Subcutaneous abdominal adipose tissue (tissue), 5 donors: ENCODE measurements around the gene DMD.

ENCODE experiments used
- H3K27ac ChIP-seq: one replicate; pipeline ENCODE4 v1.7.0; 2013; ENCODE audit warnings: low read depth, mild to moderate bottlenecking, inconsistent platforms, low read length, moderate library complexity
- H3K27me3 ChIP-seq, 5 donors: one replicate each; pipeline ENCODE4 v1.7.0; 2013; ENCODE audit warnings: low read length in 5 of 5, inconsistent platforms in 1 of 5; ENCODE audit not compliant: control insufficient read depth in 5 of 5, insufficient read depth in 4 of 5
- H3K36me3 ChIP-seq, 5 donors: one replicate each; pipeline ENCODE4 v1.7.0; 2013; ENCODE audit warnings: low read length in 5 of 5; ENCODE audit not compliant: control insufficient read depth in 5 of 5, insufficient read depth in 5 of 5
- H3K4me1 ChIP-seq, 5 donors: one replicate each; pipeline ENCODE4 v1.7.0; 2013; ENCODE audit warnings: low read length in 5 of 5, mild to moderate bottlenecking in 3 of 5, moderate library complexity in 1 of 5; ENCODE audit not compliant: control insufficient read depth in 5 of 5, insufficient read depth in 5 of 5
- H3K4me3 ChIP-seq, 5 donors: one replicate each; pipeline ENCODE4 v1.7.0; 2013; ENCODE audit warnings: low read length in 5 of 5, low read depth in 1 of 5
- H3K9ac ChIP-seq, 5 donors: one replicate each; pipeline ENCODE4 v1.7.0; 2013; ENCODE audit warnings: low read length in 5 of 5, mild to moderate bottlenecking in 4 of 5, moderate library complexity in 3 of 5
- H3K9me3 ChIP-seq, 5 donors: one replicate each; pipeline ENCODE4 v1.7.0; 2013; ENCODE audit warnings: low read length in 5 of 5; ENCODE audit not compliant: control insufficient read depth in 5 of 5
- donor health status: healthy.
- donor health status: healthy.
- donor health status: healthy.
- donor health status: healthy.
- donor health status: healthy.

DMD gene

DNA sequence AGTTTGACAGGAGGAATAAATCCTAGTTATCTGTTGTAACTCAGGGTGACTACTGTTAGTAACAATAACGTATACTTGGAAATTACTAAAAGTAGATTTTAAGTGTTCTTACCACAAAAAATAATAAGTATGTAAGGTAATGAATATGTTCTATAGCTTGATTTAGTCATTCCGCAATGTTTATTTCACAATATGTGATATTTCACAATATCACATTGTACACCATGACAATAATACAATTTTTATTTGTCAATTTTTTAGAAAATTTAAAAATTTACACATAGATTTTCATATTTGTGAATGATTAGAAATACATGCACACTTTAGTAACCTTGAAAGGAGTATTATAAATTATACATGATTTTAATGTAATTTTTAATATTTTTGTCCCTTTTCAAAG, 1326.8 kb downstream of the DMD start:
- Histone ChIP-seq H3K27me3 (no peaks in the 10 kb centered on the region), H3K9ac (no peak overlapping the region), H3K27ac (no peak overlapping the region), H3K9me3 (no peaks in the 10 kb centered on the region), H3K4me3 (no peak overlapping the region), H3K36me3 (no peaks in the 10 kb centered on the region), H3K4me1 (no peaks in the 10 kb centered on the region)

DNA sequence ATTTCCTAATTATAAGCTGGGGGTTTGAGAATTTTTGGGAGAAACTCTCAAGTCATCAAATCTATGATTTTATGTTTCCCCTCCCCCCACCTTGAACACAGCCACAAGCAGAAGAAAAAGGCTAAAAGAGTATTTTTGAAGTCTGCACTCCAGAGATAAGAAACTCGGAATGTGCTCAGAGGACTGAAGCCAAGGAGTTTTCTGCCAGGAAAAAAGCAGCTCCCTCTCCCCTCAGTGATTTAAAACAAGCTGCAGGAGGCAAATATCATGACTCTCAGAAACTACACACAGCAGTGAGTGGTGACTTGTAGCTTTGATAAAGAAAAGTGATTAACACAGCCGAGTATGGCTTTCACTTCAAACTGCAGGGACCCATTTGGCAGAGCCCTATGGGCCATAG, 1339.3 kb downstream of the DMD start:
- Histone ChIP-seq H3K9me3 (no peaks in the 10 kb centered on the region), H3K27ac (no peak overlapping the region), H3K27me3 (peaks cover 0 to 3% (median 0%) of the 10 kb centered on the region in 5 donors), H3K4me3 (no peak overlapping the region), H3K9ac (no peak overlapping the region), H3K36me3 (no peaks in the 10 kb centered on the region), H3K4me1 (peaks cover 0 to 10% (median 5%) of the 10 kb centered on the region in 5 donors)

DNA sequence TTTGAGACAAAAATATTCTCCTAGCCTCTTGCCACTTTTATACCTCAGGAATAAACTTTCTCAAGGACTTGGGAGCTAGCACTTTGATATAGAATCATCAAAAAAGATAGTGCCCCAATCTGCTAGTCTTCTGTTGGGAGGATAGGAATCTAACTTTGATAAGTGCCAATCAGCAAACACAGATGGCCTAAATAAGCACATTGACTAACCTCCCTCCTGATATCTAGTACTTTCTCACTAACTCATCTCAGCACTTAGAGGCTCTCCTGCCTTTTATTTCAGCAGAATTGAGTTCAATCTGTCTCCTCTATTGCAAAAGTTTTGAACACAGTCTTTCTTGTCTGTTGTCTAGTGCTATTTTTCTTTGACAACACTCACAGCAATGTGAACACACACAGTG, 1341.1 kb downstream of the DMD start:
- no peaks in the 10 kb centered on the region for H3K36me3 ChIP-seq
- H3K27me3 ChIP-seq, result peaks cover 0 to 3% (median 0%) of the 10 kb centered on the region in 5 donors
- H3K9me3 ChIP-seq, result no peaks in the 10 kb centered on the region
- no peak overlapping the region for H3K4me3 ChIP-seq
- no peak overlapping the region for H3K27ac ChIP-seq
- no peak overlapping the region for H3K9ac ChIP-seq
- peaks cover 0 to 10% (median 5%) of the 10 kb centered on the region in 5 donors for H3K4me1 ChIP-seq

DNA sequence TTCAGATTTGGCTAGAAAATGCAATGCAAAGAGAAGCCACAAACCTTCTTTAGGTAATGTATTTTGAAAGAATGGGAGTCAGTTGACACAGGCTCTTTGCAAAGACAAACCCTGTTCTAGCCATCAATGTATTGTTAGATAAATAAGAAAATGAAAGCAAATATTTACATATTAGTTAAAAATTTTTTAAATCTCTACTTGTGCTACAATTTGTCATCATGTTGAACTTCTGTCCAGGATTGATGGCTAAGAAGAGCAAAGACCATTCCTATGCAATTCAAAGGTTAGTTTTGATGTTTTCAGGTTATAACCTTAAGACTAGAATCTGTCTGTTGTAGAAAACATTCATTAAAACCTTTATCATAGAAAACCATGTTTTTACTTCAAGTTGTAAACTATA, 1350.7 kb downstream of the DMD start:
- no peaks in the 10 kb centered on the region for H3K4me1 ChIP-seq
- no peaks in the 10 kb centered on the region for H3K27me3 ChIP-seq
- no peaks in the 10 kb centered on the region for H3K9me3 ChIP-seq
- H3K9ac ChIP-seq, result no peak overlapping the region
- no peaks in the 10 kb centered on the region for H3K36me3 ChIP-seq
- no peak overlapping the region for H3K27ac ChIP-seq
- no peak overlapping the region for H3K4me3 ChIP-seq

DNA sequence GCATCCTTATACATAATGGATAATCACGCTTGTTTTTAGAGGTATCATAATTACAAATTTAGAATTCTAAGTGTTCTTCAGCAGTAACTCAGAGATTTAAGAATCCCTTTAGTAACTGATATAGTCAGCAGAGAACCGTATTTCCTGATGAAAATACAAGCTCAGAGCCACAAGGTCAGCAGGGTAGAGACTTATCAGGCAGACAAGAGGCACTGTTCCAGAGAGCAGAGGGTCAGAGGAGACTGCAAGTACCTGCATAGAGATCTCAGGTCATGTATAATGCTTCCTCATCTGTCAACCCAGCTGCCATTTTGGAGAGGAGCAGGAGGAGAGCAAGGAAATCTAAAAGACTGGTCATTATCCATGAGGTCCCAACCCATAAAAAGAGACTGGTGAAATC, 1352.4 kb downstream of the DMD start:
- no peaks in the 10 kb centered on the region for H3K36me3 ChIP-seq
- no peaks in the 10 kb centered on the region for H3K27me3 ChIP-seq

DNA sequence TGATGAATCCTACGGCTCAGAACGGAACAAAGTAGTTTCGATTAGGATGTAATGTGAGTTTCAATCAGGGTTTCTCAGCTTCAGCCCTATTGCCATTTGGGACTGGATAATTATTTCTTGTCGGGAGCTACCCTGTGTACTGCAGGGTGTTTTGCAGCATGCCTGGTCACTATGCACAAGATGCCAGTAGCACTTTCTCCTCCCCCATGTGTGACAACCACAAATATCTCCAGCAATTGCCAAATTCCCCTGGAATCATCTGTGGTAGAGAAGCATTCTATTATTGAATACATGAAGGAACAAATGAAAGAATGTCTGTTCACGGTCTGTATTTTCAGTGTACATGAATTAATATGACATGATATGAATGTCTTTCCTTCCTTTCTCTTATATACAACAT, 1356.6 kb downstream of the DMD start:
- no peaks in the 10 kb centered on the region for H3K36me3 ChIP-seq
- no peaks in the 10 kb centered on the region for H3K27me3 ChIP-seq
- no peak overlapping the region for H3K4me3 ChIP-seq
- H3K4me1 ChIP-seq, result no peaks in the 10 kb centered on the region
- H3K27ac ChIP-seq, result no peak overlapping the region
- no peak overlapping the region for H3K9ac ChIP-seq
- no peaks in the 10 kb centered on the region for H3K9me3 ChIP-seq

More for the DNA sequence above, 1352.4 kb downstream of the DMD start:
- H3K9me3 ChIP-seq, result no peaks in the 10 kb centered on the region
- no peak overlapping the region for H3K9ac ChIP-seq
- H3K4me1 ChIP-seq, result no peaks in the 10 kb centered on the region
- H3K27ac ChIP-seq, result no peak overlapping the region
- H3K4me3 ChIP-seq, result no peak overlapping the region

DNA sequence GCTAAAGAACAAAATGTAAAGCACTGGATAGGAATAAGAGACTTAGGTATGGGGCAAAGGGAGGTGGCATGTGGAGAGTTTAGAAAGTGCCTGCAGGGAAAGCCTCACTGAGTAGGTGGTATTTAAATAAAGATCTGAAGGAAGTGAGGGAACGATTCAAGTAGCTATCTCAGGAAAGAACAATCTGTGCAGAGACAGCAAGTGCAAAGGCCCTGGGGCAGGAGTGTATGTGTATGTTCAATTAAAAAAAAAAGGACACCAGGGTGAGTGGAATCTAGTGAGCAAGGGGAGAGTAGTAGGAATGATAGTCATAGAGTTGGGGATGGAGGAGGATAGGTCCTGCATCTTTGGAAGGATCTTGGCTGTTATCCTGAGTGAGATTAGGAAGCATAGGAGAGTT, 1359.6 kb downstream of the DMD start:
- Histone ChIP-seq H3K27me3 (no peaks in the 10 kb centered on the region), H3K27ac (no peak overlapping the region), H3K36me3 (no peaks in the 10 kb centered on the region), H3K9me3 (no peaks in the 10 kb centered on the region), H3K4me3 (no peak overlapping the region), H3K4me1 (no peaks in the 10 kb centered on the region), H3K9ac (no peak overlapping the region)

DNA sequence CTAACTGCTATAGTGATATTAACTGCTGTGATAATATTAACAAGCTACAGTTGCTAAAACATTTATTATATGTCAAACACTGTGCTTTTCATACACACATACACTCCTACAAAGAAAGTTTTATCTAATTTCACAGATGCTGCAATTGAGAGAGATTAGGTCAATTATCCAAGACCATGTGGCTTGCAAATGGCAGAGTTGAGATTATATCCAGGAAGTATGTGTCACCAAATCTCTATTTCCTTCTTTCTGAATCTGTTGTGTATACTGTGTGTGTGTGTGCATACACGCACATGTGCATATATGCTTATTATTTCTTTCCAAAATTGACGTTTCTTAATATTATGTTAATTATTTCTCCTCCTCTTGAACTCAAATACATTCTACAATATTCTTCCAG, 1363.6 kb downstream of the DMD start:
- H3K4me1 ChIP-seq, result no peaks in the 10 kb centered on the region
- H3K9me3 ChIP-seq, result no peaks in the 10 kb centered on the region
- H3K4me3 ChIP-seq, result no peak overlapping the region
- no peaks in the 10 kb centered on the region for H3K27me3 ChIP-seq
- H3K36me3 ChIP-seq, result no peaks in the 10 kb centered on the region
- H3K27ac ChIP-seq, result no peak overlapping the region
- H3K9ac ChIP-seq, result no peak overlapping the region

DNA sequence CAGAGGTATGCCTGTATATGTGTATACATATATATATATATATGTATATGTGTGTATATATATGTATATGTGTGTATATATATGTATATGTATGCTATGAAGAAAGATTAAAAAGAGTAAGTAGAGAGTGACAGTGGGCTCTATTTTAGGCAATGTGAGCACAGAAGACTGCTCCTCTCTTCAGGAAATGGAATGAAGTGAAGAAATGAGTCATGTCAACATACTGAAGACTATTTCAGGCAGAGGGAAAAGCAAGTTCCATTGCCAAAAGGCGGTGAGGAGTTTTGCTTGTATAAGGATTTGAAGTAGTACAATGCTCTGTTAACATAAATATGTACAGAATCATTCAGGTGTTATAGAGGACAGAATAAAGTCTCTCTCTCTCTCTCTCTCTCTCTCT, 1366.3 kb downstream of the DMD start:
- Histone ChIP-seq H3K27me3 (no peaks in the 10 kb centered on the region), H3K4me3 (no peak overlapping the region), H3K36me3 (no peaks in the 10 kb centered on the region), H3K27ac (no peak overlapping the region), H3K4me1 (no peaks in the 10 kb centered on the region), H3K9me3 (no peaks in the 10 kb centered on the region), H3K9ac (no peak overlapping the region)

DNA sequence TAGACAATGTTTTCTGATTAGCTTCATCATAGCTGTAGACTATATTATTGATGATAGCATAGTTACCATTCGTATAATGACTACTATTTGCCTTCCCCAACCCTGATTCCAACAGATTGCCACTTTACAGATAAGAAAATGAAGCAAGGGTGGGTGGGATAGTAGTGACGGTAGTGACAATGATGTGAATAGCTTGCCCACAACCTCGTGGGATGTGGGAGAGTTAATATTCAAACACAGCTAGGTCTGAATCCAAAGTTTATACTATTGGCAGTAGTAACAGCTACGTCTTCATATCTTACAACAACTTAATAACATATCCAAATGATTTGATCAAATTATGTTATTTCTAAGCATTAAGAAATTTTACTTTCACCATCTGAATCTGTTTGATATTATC, 1372.7 kb downstream of the DMD start:
- Histone ChIP-seq H3K27ac (no peak overlapping the region), H3K9me3 (no peaks in the 10 kb centered on the region), H3K9ac (no peak overlapping the region), H3K27me3 (no peaks in the 10 kb centered on the region), H3K4me1 (no peaks in the 10 kb centered on the region), H3K36me3 (no peaks in the 10 kb centered on the region), H3K4me3 (no peak overlapping the region)

DNA sequence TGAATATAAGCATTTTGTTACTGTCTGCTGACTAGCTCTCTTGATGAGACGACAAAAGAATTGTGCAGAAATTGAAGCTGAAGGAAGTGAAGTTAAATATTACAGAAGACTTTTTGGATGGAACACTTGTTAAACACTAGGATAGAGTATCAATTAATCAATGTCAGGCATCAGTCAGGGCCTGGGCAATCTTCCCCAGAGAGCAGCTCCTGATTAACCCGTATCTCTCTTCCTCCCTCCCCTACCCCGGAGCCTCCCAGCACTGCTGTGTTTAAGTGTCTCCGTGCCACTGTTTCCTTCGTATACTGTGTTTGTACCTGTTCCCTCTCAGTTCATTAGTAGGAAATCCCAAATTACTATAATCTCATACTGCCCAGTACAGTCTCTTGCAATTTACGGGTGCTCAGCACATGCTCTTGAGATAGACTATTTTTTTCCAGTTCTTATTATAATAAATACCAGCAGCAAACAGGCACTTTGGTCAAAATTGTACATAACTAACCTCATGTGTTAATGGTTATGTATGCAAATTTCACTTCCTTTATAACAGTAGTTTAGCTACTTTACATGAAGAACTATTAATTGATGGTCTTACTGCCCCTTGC, 1373.8 kb downstream of the DMD start:
- no peak overlapping the region for H3K9ac ChIP-seq
- H3K27me3 ChIP-seq, result no peaks in the 10 kb centered on the region
- H3K27ac ChIP-seq, result no peak overlapping the region
- no peaks in the 10 kb centered on the region for H3K36me3 ChIP-seq
- H3K9me3 ChIP-seq, result no peaks in the 10 kb centered on the region
- H3K4me3 ChIP-seq, result no peak overlapping the region
- H3K4me1 ChIP-seq, result no peaks in the 10 kb centered on the region
